Mesenchymal stem cell (in vitro differentiated cells and primary cell): ENCODE measurements around the gene FAM107A.

ENCODE experiments used
- DNase-seq: peaks from one replicate; pipeline ENCODE4 v3.0.0-alpha.2; 2013
- H2AFZ ChIP-seq: one replicate; pipeline ENCODE4 v1.6.1; 2013; ENCODE audit warnings: low read depth, mild to moderate bottlenecking, control low read depth, inconsistent platforms, low read length, moderate library complexity
- H2AK5ac ChIP-seq: 2 replicates; pipeline ENCODE4 v1.6.1; 2013; ENCODE audit warnings: low read length, moderate library complexity, mild to moderate bottlenecking, inconsistent platforms; ENCODE audit not compliant: severe bottlenecking
- H2BK120ac ChIP-seq: one replicate; pipeline ENCODE4 v1.6.1; 2013; ENCODE audit warnings: low read depth, mild to moderate bottlenecking, inconsistent platforms, low read length, moderate library complexity
- H2BK12ac ChIP-seq, 2 experiments: one replicate each; pipeline ENCODE4 v1.6.1; 2013; ENCODE audit warnings: inconsistent platforms in 2 of 2, low read length in 2 of 2, mild to moderate bottlenecking in 2 of 2, moderate library complexity in 2 of 2, control low read depth in 1 of 2
- H2BK15ac ChIP-seq: one replicate; pipeline ENCODE4 v1.6.1; 2013; ENCODE audit warnings: mild to moderate bottlenecking, low read depth, inconsistent platforms; ENCODE audit not compliant: poor library complexity, severe bottlenecking
- H2BK5ac ChIP-seq: 2 replicates; pipeline ENCODE4 v1.6.1; 2013; ENCODE audit warnings: low read depth, mild to moderate bottlenecking, low read length, control low read depth, inconsistent platforms; ENCODE audit not compliant: poor library complexity, severe bottlenecking
- H3K14ac ChIP-seq, 2 experiments: one replicate each; pipeline ENCODE4 v1.6.1; 2013; ENCODE audit warnings: inconsistent platforms in 2 of 2, low read length in 2 of 2, control low read depth in 1 of 2, mild to moderate bottlenecking in 1 of 2, moderate library complexity in 1 of 2
- H3K18ac ChIP-seq, 2 experiments: one replicate each; pipeline ENCODE4 v1.6.1; 2013; ENCODE audit warnings: inconsistent platforms in 2 of 2, low read length in 2 of 2, control low read depth in 1 of 2, low read depth in 1 of 2, mild to moderate bottlenecking in 1 of 2
- H3K23ac ChIP-seq, 2 experiments: one replicate each; pipeline ENCODE4 v1.6.1; 2013; ENCODE audit warnings: inconsistent platforms in 2 of 2, low read length in 2 of 2, mild to moderate bottlenecking in 2 of 2, moderate library complexity in 2 of 2, control low read depth in 1 of 2
- H3K27ac ChIP-seq: 2 replicates; pipeline ENCODE4 v1.5.1; 2013; ENCODE audit warnings: mild to moderate bottlenecking, moderate library complexity, low read length, control low read depth, inconsistent platforms; ENCODE audit not compliant: poor library complexity, severe bottlenecking
- H3K27me3 ChIP-seq, 2 experiments: 2 replicates each; pipeline versions ENCODE4 v1.6.1 to v1.7.0; 2013; ENCODE audit warnings: low read length in 2 of 2, mild to moderate bottlenecking in 2 of 2, moderate library complexity in 2 of 2, control low read depth in 1 of 2, inconsistent platforms in 1 of 2; ENCODE audit not compliant: control insufficient read depth in 1 of 2, insufficient read depth in 1 of 2
- H3K36me3 ChIP-seq, 2 experiments: 2 replicates each; pipeline versions ENCODE4 v1.6.1 to v1.7.0; 2013; ENCODE audit warnings: low read length in 2 of 2, control low read depth in 1 of 2, inconsistent platforms in 1 of 2, low read depth in 1 of 2, mild to moderate bottlenecking in 1 of 2; ENCODE audit not compliant: insufficient read depth in 2 of 2, control insufficient read depth in 1 of 2
- H3K4ac ChIP-seq, 2 experiments: one replicate each; pipeline ENCODE4 v1.6.1; 2013; ENCODE audit warnings: inconsistent platforms in 2 of 2, low read length in 2 of 2, mild to moderate bottlenecking in 2 of 2, moderate library complexity in 2 of 2, control low read depth in 1 of 2, low read depth in 1 of 2
- H3K4me1 ChIP-seq: 2 replicates; pipeline ENCODE4 v1.6.1; 2013; ENCODE audit warnings: low read depth, low read length, control low read depth; ENCODE audit not compliant: control insufficient read depth, insufficient read depth
- H3K4me2 ChIP-seq: 2 replicates; pipeline ENCODE4 v1.6.1; 2013; ENCODE audit warnings: low read length, mild to moderate bottlenecking, inconsistent platforms; ENCODE audit not compliant: poor library complexity, severe bottlenecking
- H3K4me3 ChIP-seq, 2 experiments: 2 replicates each; pipeline versions ENCODE4 v1.5.1 to v1.7.0; 2013; ENCODE audit warnings: low read length in 2 of 2, mild to moderate bottlenecking in 2 of 2, control low read depth in 1 of 2, low read depth in 1 of 2; ENCODE audit not compliant: insufficient read depth in 1 of 2
- H3K79me1 ChIP-seq: replicated peaks from 2 replicates; pipeline ENCODE4 v1.6.1; 2013; ENCODE audit warnings: mild to moderate bottlenecking, control low read depth, low read length, inconsistent platforms; ENCODE audit not compliant: poor library complexity, severe bottlenecking
- H3K9ac ChIP-seq: 2 replicates; pipeline ENCODE4 v1.7.0; 2013; ENCODE audit warnings: mild to moderate bottlenecking, low read length, moderate library complexity
- H3K9me3 ChIP-seq: 2 replicates; pipeline ENCODE4 v1.7.0; 2013; ENCODE audit warnings: mild to moderate bottlenecking, low read length; ENCODE audit not compliant: control insufficient read depth
- H4K8ac ChIP-seq: one replicate; pipeline ENCODE4 v1.6.1; 2013; ENCODE audit warnings: inconsistent platforms, mild to moderate bottlenecking, low read length, moderate library complexity
- H4K91ac ChIP-seq: one replicate; pipeline ENCODE4 v1.6.1; 2013; ENCODE audit warnings: mild to moderate bottlenecking, low read length, inconsistent platforms
- WGBS: methylation state at CpG from one replicate; pipeline ENCODE4 v1.1.7; 2013; ENCODE audit warnings: mixed read lengths; 5-methylcytosine and 5-hydroxymethylcytosine counted together

FAM107A gene

GRCh38 chr3:58604031-58604430, 26.8 kb upstream of the FAM107A start:
- Histone ChIP-seq H3K9ac (no peak overlapping the region), H2BK15ac (no peak overlapping the region), H2AK5ac (no peak overlapping the region), H2AFZ (no peak overlapping the region), H3K27ac (no peak overlapping the region), H2BK120ac (no peak overlapping the region), H3K4me1 (peaks cover 3% of the 10 kb centered on the region), H3K4me2 (no peak overlapping the region), H4K8ac (no peak overlapping the region), H3K9me3 (peaks cover 7% of the 10 kb centered on the region), H3K18ac (no peak overlapping the region), H3K4me3 (no peak overlapping the region), H3K4ac (no peak overlapping the region), H2BK12ac (no peak overlapping the region), H3K36me3 (no peaks in the 10 kb centered on the region), H3K23ac (no peak overlapping the region), H4K91ac (no peak overlapping the region), H3K14ac (no peak overlapping the region), H3K27me3 (peaks cover 62 to 67% of the 10 kb centered on the region in 2 experiments), H2BK5ac (no peak overlapping the region), H3K79me1 (no peaks in the 10 kb centered on the region)
- WGBS, result 87% methylated on average over 6 of the region's 6 CpGs
- no peak for DNase-seq

DNA sequence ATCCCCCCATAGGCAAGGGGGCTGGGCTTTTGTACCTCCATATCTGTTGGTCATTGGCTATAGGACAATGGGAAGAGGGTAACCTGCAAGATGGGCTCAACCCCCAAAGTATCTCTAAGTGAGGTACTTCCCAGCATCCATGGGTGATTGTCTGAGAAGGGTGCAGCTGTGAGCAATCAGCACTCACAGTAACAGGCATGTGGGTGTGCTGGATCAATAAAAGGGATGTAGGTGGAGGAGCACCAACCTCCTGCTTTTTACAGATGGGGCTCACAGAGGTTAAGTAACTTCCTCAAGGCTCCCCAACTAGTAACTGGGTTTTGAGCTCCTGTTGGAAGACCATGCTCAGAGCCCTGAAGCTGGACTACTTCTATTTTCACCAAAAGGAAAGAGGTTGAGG, 26.4 kb upstream of the FAM107A start:
- no peak overlapping the region for H2BK120ac ChIP-seq

DNA sequence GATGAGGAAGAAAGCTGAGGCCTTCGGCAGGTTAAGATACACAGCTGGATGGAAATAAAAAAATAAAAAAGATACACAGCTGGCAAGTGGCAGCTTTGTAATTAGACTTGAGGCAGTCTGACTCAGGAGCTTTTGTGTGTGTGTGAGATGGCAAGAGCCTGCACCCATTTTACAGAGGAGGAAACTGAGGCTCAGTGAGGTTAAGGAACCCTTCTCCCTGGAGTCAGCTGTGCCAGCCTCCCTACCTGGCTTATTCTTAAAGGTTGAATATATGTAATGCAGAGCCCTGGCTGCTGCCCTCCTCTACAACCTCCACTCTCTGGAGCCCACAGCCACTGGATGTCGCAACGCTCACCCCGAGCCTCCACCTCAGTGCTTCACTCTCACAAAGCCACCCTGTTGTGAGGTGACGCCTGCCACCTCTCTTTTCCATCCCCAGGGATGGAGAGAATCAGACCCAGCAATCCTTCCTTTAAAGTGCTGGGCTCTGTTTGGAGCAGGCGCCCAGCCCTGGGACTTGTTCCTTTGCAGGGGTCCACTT, 20.6 kb upstream of the FAM107A start:
- Histone ChIP-seq H3K14ac (no peak overlapping the region), H4K91ac (no peak overlapping the region), H4K8ac (no peak overlapping the region), H2AFZ (no peak overlapping the region), H3K4me2 (no peak overlapping the region), H2BK12ac (no peak overlapping the region), H3K23ac (no peak overlapping the region), H3K4me1 (no peaks in the 10 kb centered on the region), H2AK5ac (no peak overlapping the region), H2BK5ac (no peak overlapping the region), H3K27me3 (peaks cover 25 to 37% of the 10 kb centered on the region in 2 experiments), H3K18ac (no peak overlapping the region), H2BK120ac (no peak overlapping the region), H3K9ac (no peak overlapping the region), H3K4ac (no peak overlapping the region), H3K36me3 (no peaks in the 10 kb centered on the region), H3K9me3 (no peaks in the 10 kb centered on the region), H3K27ac (no peak overlapping the region), H2BK15ac (no peak overlapping the region), H3K4me3 (no peak overlapping the region), H3K79me1 (no peaks in the 10 kb centered on the region)
- DNase-seq, result no peak
- 87% methylated on average over 6 of the region's 6 CpGs for WGBS

More for the DNA sequence above, 26.4 kb upstream of the FAM107A start:
- Histone ChIP-seq H3K9ac (no peak overlapping the region), H3K27ac (no peak overlapping the region), H2AFZ (no peak overlapping the region), H3K9me3 (peaks cover 7% of the 10 kb centered on the region), H3K36me3 (no peaks in the 10 kb centered on the region), H3K4me2 (no peak overlapping the region), H2AK5ac (no peak overlapping the region), H3K23ac (no peak overlapping the region), H2BK15ac (no peak overlapping the region), H3K14ac (no peak overlapping the region), H3K4me1 (peaks cover 3% of the 10 kb centered on the region), H3K27me3 (peaks cover 62 to 67% of the 10 kb centered on the region in 2 experiments), H2BK12ac (no peak overlapping the region), H3K79me1 (no peaks in the 10 kb centered on the region), H3K4me3 (no peak overlapping the region), H2BK5ac (no peak overlapping the region), H4K8ac (no peak overlapping the region), H3K4ac (no peak overlapping the region), H4K91ac (no peak overlapping the region), H3K18ac (no peak overlapping the region)
- no peak for DNase-seq

GRCh38 chr3:58596834-58597518, 19.8 kb upstream of the FAM107A start:
- Histone ChIP-seq H2AFZ (no peak overlapping the region), H3K27me3 (peaks cover 18 to 34% of the 10 kb centered on the region in 2 experiments), H2BK15ac (no peak overlapping the region), H3K18ac (no peak overlapping the region), H3K36me3 (no peaks in the 10 kb centered on the region), H2BK120ac (no peak overlapping the region), H3K27ac (no peak overlapping the region), H2BK5ac (no peak overlapping the region), H3K4me1 (no peaks in the 10 kb centered on the region), H3K14ac (no peak overlapping the region), H3K4me2 (no peak overlapping the region), H3K9me3 (no peaks in the 10 kb centered on the region), H2AK5ac (no peak overlapping the region), H3K4me3 (no peak overlapping the region), H3K23ac (no peak overlapping the region), H4K91ac (no peak overlapping the region), H3K9ac (no peak overlapping the region), H2BK12ac (no peak overlapping the region), H3K4ac (no peak overlapping the region), H3K79me1 (no peaks in the 10 kb centered on the region), H4K8ac (no peak overlapping the region)
- DNase-seq, result no peak
- 72% methylated on average over 3 of the region's 4 CpGs for WGBS
